ENCODE measurements around the gene GH2.
"Not testable (repeated sequence)": the region's sequence is repeated elsewhere in the genome, so short reads cannot be mapped to it uniquely, and the experiment has no call there.

Gene GH2

GRCh38 chr17:63910096-63910495 is 28.4 kb upstream of the GH2 start:
- DNase-seq = no peak

DNA sequence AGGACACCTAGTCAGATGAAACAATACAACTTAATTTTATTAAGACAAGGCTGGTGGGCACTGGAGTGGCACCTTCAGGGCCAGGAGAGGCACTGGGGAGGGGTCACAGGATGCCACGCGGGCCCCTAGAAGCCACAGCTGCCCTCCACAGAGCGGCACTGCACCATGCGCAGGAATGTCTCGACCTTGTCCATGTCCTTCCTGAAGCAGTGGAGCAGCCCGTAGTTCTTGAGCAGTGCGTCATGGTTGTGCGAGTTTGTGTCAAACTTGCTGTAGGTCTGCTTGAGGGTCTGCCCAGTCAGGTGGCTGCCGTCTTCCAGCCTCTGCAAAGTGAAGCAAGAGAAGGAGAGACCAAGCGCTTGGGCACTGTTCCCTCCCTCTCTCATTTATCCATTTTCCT is 27.8 kb upstream of the GH2 start:
- not testable (repeated sequence) for DNase-seq

DNA sequence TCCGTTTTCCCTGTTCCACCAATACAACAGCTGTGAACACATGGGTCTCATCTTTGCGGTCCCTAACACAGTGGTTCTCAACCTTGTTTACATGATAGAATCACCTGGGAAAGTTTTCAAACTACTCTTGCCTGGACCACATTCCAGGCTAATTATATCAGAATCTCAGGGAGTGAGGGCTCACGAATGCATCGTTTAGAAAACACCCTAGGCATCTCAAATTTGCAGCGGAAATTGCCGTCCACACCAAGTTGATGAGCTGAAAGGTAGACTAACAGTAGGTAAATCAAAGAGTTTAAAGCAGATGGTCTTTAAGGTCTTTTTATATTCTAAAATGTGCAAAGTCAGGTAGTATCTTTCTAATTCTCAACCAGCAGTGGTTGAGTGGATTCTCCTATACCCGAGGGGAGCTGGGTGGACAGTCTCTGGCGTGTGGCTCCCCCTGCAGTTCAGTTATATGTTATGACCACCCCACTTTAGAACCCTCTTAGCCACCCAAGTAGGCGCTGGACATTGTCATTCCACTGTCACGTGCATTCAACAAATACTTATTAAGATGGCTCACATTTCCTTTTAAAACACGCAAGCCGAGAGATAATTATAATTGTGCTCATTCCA is 25.5 kb upstream of the GH2 start:
- DNase-seq = peak; percentile 9 to 28

GRCh38 chr17:63904796-63905195 is 23.1 kb upstream of the GH2 start:
- DNase-seq = not testable (repeated sequence)

DNA sequence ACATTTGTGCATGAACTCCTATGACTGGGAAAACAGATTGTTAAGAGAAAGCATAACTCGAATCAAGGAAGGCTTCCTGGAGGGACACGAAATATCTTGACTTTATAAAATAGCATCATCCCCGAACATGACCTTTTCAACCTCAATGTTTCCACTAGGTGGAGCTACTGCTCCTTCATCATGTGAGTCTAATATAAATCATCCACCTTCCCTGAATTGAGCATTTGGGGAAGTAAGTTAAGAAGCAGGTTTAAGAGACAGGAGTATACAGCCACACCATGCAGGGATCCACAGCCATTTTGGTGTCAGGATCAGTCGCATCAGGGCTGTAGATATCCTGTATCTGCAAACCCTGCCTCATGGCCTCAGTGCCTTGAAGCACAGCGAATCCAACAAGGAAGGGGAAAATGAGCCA is 22.1 kb upstream of the GH2 start:
- not testable (repeated sequence) for DNase-seq

DNA sequence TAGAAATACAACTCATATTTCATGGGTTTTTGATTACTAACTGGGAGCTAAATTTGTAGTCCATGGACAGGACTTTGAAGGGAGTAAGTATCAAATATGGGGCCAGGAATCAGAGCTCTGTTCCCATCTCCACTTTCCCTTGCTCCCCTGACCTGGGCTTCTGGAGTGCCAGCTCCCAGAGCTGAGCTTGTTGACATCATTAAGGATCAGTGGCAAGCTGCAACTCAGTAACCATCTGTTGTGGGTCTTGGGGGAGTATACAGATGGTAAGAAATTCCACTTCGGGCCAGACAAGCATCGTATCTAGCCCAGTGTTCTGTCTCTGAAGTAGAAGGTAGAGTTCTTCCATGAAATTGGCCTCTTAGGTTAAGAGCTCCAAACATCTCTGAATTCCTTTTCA is 20.2 kb upstream of the GH2 start:
- DNase-seq = not testable (repeated sequence)

- DNase-seq = not testable (repeated sequence)
Measured at GRCh38 chr17:63898899-63899798, 17.4 kb upstream of the GH2 start.

- not testable (repeated sequence) for DNase-seq
Measured at GRCh38 chr17:63896524-63897354, 15.0 kb upstream of the GH2 start, which contains the start of gene CSH1. Gene CSH1 (minus strand): TSS chr17:63896574. CDS start chr17:63896511, 63 bp downstream.

- DNase-seq = not testable (repeated sequence)
Measured at GRCh38 chr17:63894821-63895220, 13.1 kb upstream of the GH2 start.

GRCh38 chr17:63894021-63894420 is 12.3 kb upstream of the GH2 start:
- not testable (repeated sequence) for DNase-seq

- not testable (repeated sequence) for DNase-seq
Measured at GRCh38 chr17:63892316-63893037, 10.7 kb upstream of the GH2 start.

GRCh38 chr17:63889026-63889848 is 7.5 kb upstream of the GH2 start:
- peak; percentile 18 to 28 for DNase-seq

DNA sequence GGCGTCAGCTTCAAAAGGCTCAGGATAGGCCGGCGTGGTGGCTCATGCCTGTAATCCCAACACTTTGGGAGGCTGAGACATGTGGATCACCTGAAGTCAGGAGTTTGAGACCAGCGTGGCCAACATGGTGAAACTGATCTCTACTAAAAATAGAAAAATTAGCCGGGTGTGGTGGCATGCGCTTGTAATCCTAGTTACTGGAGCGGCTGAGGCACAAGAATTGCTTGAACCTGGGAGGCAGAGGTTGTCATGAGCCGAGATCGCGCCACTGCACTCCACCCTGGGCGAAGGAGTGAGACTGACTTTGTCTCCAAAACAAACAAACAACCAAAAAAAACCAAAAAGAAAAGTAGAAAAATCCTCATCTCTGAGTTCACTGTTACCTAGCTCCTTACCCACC is 3.4 kb upstream of the GH2 start:
- not testable (repeated sequence) for DNase-seq

- not testable (repeated sequence) for DNase-seq
Measured at GRCh38 chr17:63882626-63883126, 932 bp upstream of the GH2 start.

- not testable (repeated sequence) for DNase-seq
Measured at GRCh38 chr17:63881337-63881736, 407 bp downstream of the GH2 start.

DNA sequence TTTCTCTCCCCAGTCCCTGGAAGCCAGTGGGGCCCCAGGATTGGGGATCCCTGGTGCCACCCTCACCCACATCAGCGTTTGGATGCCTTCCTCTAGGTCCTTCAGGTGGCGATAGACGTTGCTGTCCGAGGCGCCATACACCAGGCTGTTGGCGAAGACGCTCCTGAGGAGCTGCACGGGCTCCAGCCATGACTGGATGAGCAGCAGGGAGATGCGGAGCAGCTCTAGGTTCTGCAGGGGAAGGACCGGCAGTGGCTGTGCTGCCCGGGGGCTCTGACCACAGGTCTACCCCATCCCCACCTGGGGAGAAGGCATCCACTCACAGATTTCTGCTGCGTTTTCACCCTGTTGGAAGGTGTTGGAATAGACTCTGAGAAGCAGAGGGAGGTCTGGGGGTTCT is 1.0 kb downstream of the GH2 start:
- DNase-seq = no peak

DNA sequence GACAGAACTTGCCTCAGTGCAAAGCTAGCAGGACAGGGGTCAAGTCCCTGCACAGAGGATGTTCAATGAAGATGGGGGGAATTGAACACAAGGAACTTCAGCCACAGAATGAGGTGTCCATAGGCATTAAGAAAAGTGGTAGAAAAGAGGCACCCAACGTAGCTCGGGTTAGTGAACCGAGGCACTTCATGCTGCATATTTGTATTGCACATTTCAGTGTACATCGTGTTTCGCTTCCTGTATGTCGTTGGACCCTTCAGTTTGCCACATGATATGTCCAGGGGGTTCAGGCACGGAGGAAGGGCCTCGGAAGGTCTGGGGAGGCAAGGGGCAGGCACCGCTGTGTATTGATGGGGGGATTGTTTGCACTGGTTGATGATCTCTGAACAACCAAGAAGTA is 3.3 kb downstream of the GH2 start:
- DNase-seq = not testable (repeated sequence)

DNA sequence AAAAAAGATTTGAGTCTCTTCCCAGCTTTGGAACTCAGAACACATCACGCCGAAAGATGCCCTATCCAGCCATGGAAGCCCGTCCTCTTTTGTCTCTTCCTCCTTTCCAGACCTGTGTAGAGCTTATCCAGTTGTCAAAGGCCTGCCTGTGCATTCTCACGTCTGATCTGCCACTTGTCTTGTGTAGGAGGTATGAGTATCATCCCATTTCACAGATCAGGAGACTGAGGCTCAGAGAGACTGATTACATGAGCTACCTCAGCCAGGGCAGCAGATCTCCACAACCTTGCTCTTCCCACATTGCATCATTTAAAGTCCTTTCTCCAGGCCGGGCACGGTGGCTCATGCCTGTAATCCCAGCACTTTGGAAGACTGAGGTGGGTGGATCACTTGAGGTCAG is 7.1 kb downstream of the GH2 start:
- not testable (repeated sequence) for DNase-seq

GRCh38 chr17:63874061-63874626 is 7.6 kb downstream of the GH2 start:
- not testable (repeated sequence) for DNase-seq

DNA sequence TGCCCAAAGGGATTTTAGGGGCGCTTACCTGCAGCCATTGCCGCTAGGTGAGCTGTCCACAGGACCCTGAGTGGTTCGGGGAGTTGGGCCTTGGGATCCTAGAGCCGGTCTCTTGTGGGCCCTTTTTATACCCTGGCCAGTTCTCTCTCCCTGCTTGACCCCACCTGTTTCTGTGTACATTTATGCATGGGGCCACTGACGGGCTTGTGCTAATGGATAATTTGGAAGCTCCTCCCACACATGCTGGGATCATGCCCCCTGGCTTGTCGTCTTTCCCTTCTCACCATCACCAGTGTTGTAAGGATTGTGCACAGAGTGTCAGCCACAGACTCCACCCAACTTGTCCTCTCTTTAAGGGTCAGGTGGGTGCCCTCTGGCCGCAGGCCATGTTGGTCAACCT is 8.2 kb downstream of the GH2 start, which contains the start of gene CSH2:
Gene CSH2, minus strand, starts transcription at position 101 of the 400 bp plus-strand sequence. Its CDS starts 63 bp downstream, at position 38.
- DNase-seq = not testable (repeated sequence)

Measured in SHP77 (cell line).